Stimulated activated CD4-positive, alpha-beta T cell treated with anti-CD3 and anti-CD28 coated beads, Interleukin-1b, Interleukin-23, amount 100 ng/mL, for 24 hours (primary cell): ENCODE data around the gene RMP24.

Experiments
- DNase-seq, 4 experiments: peaks; one replicate each; pipeline ENCODE4 v3.0.0-alpha.2; 2020; ENCODE audit warnings: low read depth in 4 of 4, low spot score in 1 of 4

Gene RMP24

GRCh38 chr18:35972197-35973000 is at the start of gene RMP24:
TSS of gene RMP24 (plus strand) at chr18:35972679.
- peak; percentile 77 to 91 (median 85) for DNase-seq

- DNase-seq: no peak
These were observed 48.4 kb upstream of the RMP24 start for GRCh38 chr18:35923939-35924684.

GRCh38 chr18:35926884-35927283 is 45.6 kb upstream of the RMP24 start:
- DNase-seq: no peak

- no peak for DNase-seq
These were observed 45.0 kb upstream of the RMP24 start for GRCh38 chr18:35927430-35927829.

- no peak for DNase-seq
These were observed 38.5 kb upstream of the RMP24 start for GRCh38 chr18:35933982-35934381.

DNA sequence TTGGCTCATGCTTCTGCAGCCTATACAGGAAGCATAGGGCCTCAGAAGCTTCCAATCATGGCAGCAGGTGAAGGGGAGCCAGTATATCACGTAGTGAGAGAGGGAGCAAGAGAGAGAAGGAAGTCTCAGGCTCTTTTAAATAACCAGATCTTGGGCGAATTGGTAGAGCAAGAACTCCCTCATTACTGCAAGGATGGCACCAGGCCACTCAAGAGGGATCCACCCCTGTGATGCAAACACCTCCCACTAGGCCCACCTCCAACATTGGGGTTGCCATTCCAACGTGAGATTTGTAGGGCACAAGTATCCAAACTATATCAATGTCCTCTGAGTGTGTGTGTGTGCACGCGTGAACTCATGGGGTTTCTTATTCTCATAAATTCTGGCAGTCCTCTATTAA is 37.6 kb upstream of the RMP24 start:
- DNase-seq: no peak

DNA sequence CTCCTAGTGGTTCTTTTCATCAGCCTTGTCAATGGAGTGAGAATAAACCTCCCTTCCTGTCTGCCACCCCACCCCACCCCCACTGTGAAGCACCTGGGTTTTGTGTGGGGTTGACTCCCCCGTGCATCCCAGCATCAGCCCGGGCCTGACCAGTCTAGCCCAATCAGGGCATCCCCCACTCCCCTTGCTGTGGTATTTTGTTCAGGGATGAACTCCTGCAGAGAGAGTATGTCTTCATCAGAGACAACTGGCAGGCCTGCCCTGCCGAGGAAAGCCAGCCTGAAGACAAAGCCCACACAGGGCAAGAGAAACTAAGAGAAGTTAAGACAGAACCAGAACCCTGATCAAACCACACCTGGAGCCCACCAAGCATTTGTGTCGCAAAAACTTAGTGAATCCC is 36.7 kb upstream of the RMP24 start:
- no peak for DNase-seq

GRCh38 chr18:35936951-35937350 is 35.5 kb upstream of the RMP24 start:
- DNase-seq: no peak

- no peak for DNase-seq
These were observed 34.3 kb upstream of the RMP24 start for GRCh38 chr18:35938158-35938557.

GRCh38 chr18:35938562-35938961 is 33.9 kb upstream of the RMP24 start:
- no peak for DNase-seq

DNA sequence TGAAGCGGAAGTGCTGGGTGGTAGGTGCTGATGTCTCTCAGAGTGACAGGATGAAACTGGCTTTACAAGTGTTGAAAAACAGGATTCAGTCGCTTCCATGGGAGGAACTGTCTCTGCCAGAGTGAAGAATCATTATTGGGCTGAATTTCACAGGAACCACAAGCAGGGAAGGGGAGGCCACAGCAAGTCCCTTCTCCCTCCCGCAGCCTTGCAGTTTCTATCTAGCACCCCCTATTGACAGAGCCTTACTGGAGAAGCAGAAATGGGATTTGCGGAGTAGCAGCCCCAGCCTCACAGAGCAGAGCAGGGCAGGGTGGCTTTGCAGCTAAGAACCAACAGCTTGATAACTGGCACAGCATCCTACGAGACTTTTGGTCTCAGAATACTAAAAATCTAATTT is 33.3 kb upstream of the RMP24 start:
- DNase-seq: no peak

DNA sequence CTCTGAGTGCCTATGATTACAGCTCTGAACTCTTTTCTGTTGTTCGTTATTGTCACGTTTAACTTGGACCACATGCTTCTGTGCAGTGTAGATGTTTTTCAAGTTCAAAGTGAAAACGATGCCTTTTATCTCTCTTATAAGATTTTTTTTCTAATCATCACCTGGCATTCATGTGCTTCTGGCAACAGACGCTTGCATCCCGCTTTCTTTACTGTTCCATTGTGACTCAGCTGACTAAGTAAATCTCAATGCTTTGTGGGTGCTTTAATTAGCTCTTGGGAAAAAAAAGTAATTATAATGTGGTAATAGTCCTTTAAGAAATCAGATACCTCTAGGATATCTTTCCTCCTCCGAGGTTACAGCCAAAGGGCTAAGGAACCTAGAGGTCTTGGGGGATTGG is 31.2 kb upstream of the RMP24 start:
- DNase-seq: no peak

DNA sequence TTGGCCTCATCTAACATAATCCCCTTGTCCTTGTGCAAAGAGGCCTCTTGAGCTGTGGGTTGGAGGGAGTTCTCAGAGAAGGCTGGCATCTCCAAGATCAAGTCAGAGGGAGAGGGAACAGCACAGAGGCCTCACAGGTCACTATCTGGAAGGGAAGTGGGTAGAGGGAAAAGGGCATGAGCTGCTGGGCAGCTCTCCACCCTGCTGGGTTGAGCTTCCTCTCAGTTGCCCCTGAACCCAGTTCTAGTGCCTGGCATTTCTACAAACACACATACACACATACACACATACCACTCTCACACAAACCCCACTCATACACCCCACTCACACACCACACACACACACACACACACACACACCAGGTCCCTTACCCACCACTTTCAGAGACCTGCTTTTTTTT is 30.3 kb upstream of the RMP24 start:
- DNase-seq: no peak

DNA sequence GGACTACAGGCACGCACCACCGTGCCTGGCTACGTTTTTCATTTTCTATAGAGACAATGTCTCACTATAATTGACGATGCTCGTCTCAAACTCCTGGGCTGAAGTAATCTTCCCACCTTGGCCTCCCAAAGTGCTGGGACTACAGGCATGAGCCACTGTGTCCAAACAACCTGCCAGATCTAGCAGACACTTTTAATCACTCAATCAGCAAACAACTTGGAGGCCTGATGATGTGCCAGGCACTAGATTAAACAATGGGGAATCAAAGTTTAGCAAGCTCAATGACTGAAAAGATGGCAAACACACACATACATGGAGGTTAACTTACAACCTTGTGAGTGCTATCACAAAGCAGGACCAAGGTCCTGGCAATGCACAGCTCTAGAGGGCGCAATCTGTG is 29.8 kb upstream of the RMP24 start:
- no peak for DNase-seq

GRCh38 chr18:35948080-35948479 is 24.4 kb upstream of the RMP24 start:
- no peak for DNase-seq

DNA sequence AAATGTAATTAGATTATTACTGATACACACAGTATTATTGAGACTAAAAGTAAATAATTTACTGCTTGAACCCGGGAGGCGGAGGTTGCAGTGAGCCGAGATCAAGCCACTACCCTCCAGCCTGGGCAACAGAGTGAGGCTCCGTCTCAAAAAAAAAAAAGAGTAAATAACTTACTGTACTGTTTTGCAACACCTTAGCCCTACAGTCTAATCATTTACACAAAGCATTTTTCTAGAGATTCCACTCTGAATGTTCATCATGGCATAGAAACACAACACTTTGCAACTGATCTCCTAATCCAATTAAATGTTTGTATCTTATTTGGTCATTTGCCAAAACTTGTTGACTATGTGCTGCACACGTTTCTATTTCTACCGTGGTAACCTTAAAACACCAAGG is 23.4 kb upstream of the RMP24 start:
- DNase-seq: no peak

DNA sequence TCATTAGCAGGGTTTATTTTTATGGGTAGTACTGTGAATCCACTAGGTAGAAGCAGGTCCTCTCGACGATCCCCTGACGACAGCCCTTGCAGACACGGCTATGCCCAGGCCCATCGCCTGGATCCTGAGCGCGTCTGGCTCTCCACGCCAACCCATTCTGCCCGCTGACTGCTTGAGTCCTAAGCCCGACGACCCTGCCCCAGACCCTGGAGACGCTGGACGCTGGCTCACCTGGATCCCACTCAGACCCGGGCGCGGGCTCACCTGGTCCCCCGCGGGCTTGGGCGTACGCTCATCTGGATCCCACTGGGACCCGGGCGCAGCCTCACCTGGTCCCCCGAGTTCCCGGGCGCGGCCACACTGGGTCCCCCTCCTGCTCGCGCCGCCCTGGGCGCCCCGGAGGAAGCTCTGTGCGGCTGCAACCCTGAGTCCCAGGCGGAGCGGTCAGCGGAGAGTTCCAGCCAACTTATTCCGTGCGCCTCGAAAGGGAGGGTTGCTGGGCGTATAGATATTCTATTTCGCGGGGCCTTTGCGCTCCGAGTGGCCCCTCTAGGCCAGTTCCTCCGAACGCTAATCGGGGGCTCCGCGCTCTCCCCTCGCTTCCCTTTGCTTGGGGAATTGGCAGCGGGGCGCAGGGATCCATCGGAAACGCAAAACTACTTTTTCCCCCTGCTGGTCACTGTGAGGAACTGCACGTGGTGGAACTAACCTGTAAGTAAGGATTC is 22.4 kb upstream of the RMP24 start:
- DNase-seq: peak in 3 of 4 experiments; percentile 19 to 32 (median 28)

- no peak for DNase-seq
These were observed 21.9 kb upstream of the RMP24 start for GRCh38 chr18:35950628-35950982.

- no peak for DNase-seq
These were observed 18.8 kb upstream of the RMP24 start for GRCh38 chr18:35953688-35954087.

DNA sequence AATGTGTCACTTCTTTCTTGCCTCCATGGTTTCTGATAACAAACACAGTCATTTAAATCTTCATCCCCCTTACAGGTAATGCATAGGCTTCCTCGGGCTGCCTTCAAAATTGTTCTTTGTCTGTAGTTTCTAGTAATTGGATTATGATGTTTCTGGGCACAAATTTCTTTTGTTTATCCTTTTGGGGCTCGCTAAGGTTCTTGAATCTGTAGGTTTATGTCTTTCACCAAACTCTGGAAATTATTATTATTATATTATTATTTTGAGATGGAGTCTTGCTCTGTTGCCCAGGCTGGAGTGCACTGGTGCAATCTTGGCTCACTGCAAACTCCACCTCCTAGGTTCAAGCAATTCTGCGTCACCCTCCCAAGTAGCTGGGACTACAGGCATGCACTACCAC is 16.3 kb upstream of the RMP24 start:
- no peak for DNase-seq

DNA sequence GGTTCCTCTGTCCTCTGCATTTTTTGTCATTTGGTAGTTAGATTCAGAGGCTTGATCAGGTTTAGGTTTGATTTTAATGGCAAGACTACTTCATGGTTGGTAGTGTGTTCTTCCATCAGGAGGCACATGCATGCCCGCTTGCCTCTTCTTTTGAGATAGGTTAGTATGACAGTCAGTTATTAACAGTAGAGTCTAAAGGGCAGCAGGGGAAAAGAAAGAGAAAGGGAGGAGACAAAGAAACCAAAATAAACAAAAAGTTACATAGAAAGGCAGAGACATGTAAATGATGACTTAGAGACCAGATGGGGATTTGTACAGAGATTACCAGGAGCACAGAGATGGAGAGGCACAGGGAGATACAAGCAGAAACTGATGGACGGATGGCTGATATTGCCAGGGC is 10.2 kb upstream of the RMP24 start:
- no peak for DNase-seq

- no peak for DNase-seq
These were observed 8.2 kb upstream of the RMP24 start for GRCh38 chr18:35964319-35964718.
